Activated effector memory CD4-positive, alpha-beta T cell treated with Interleukin-2 at 50 U/mL for 16 hours (primary cell): ENCODE measurements around the gene TUBB8.
"Not testable (repeated sequence)": the region's sequence is repeated elsewhere in the genome, so short reads cannot be mapped to it uniquely, and the experiment has no call there.

Experiments
- DNase-seq: peaks from one replicate; pipeline ENCODE4 v3.0.0-alpha.2; 2020

The TUBB8 gene

GRCh38 chr10:13315-13635, 35.8 kb downstream of the TUBB8 start:
- DNase-seq: not testable (repeated sequence)

- DNase-seq: not testable (repeated sequence)
Measured at GRCh38 chr10:12444-13314, 36.4 kb downstream of the TUBB8 start.

- not testable (repeated sequence) for DNase-seq
Measured at GRCh38 chr10:11260-11659, 37.8 kb downstream of the TUBB8 start.

- not testable (repeated sequence) for DNase-seq
Measured at GRCh38 chr10:10261-10971, 38.7 kb downstream of the TUBB8 start.
